Trophoblast cell (in vitro differentiated cells and primary cell): ENCODE results near the gene SRSF12.
"Not testable (repeated sequence)": the region's sequence is repeated elsewhere in the genome, so short reads cannot be mapped to it uniquely, and the experiment has no call there.

ENCODE experiments used
- DNase-seq, 2 donors: peaks; one replicate each; pipeline ENCODE4 v3.0.0-alpha.2; 2016
- H2AFZ ChIP-seq: 2 replicates; pipeline ENCODE4 v1.6.1; 2013; ENCODE audit warnings: low read length, moderate library complexity, mild to moderate bottlenecking; ENCODE audit not compliant: insufficient read depth, poor library complexity
- H2AK5ac ChIP-seq: 2 replicates; pipeline ENCODE4 v1.6.1; 2013; ENCODE audit warnings: mild to moderate bottlenecking, low read length
- H2BK120ac ChIP-seq: 2 replicates; pipeline ENCODE4 v1.6.1; 2013; ENCODE audit warnings: low read length, mild to moderate bottlenecking, moderate library complexity; ENCODE audit not compliant: insufficient read depth, poor library complexity
- H2BK12ac ChIP-seq: 2 replicates; pipeline ENCODE4 v1.6.1; 2013; ENCODE audit warnings: mild to moderate bottlenecking, low read length, moderate library complexity
- H2BK5ac ChIP-seq: 2 replicates; pipeline ENCODE4 v1.6.1; 2013; ENCODE audit warnings: low read length, low read depth, moderate library complexity, mild to moderate bottlenecking; ENCODE audit not compliant: poor library complexity
- H3K14ac ChIP-seq: 2 replicates; pipeline ENCODE4 v1.6.1; 2013; ENCODE audit warnings: mild to moderate bottlenecking, low read length
- H3K18ac ChIP-seq: 2 replicates; pipeline ENCODE4 v1.6.1; 2013; ENCODE audit warnings: mild to moderate bottlenecking, low read length
- H3K23ac ChIP-seq: 2 replicates; pipeline ENCODE4 v1.6.1; 2013; ENCODE audit warnings: low read length
- H3K27ac ChIP-seq: 2 replicates; pipeline ENCODE4 v1.5.1; 2013; ENCODE audit warnings: low read depth, mild to moderate bottlenecking, inconsistent platforms, low read length, moderate library complexity
- H3K27me3 ChIP-seq: 2 replicates; pipeline ENCODE4 v1.6.1; 2013; ENCODE audit warnings: inconsistent platforms, mild to moderate bottlenecking, low read length, moderate library complexity; ENCODE audit not compliant: insufficient read depth
- H3K36me3 ChIP-seq, 2 experiments: 1 replicate in 1 of 2; 2 replicates in 1 of 2; pipeline ENCODE4 v1.6.1; 2013; ENCODE audit warnings: low read length in 2 of 2, mild to moderate bottlenecking in 2 of 2, moderate library complexity in 1 of 2; ENCODE audit not compliant: insufficient read depth in 2 of 2, control insufficient read depth in 1 of 2
- H3K4ac ChIP-seq: 2 replicates; pipeline ENCODE4 v1.6.1; 2013; ENCODE audit warnings: low read depth, mild to moderate bottlenecking, low read length, moderate library complexity
- H3K4me1 ChIP-seq, 2 experiments: 1 replicate in 1 of 2; 2 replicates in 1 of 2; pipeline ENCODE4 v1.6.1; 2013; ENCODE audit warnings: low read length in 2 of 2, mild to moderate bottlenecking in 2 of 2, moderate library complexity in 1 of 2; ENCODE audit not compliant: insufficient read depth in 2 of 2, control insufficient read depth in 1 of 2
- H3K4me2 ChIP-seq: 2 replicates; pipeline ENCODE4 v1.6.1; 2013; ENCODE audit warnings: inconsistent platforms, mild to moderate bottlenecking, low read length, moderate library complexity
- H3K4me3 ChIP-seq: 2 replicates; pipeline ENCODE4 v1.5.1; 2013; ENCODE audit warnings: mild to moderate bottlenecking, low read depth, low read length, inconsistent platforms
- H3K79me1 ChIP-seq: one replicate; pipeline ENCODE4 v1.6.1; 2013; ENCODE audit warnings: low read length
- H3K79me2 ChIP-seq: 2 replicates; pipeline ENCODE4 v1.6.1; 2013; ENCODE audit warnings: low read length, mild to moderate bottlenecking; ENCODE audit not compliant: control insufficient read depth, insufficient read depth, poor library complexity
- H3K9ac ChIP-seq: 2 replicates; pipeline ENCODE4 v1.6.1; 2013; ENCODE audit warnings: mild to moderate bottlenecking, low read length
- H3K9me3 ChIP-seq: 2 replicates; pipeline ENCODE4 v1.6.1; 2013; ENCODE audit warnings: low read depth, mild to moderate bottlenecking, control low read depth, inconsistent platforms, low read length; ENCODE audit not compliant: insufficient read depth
- H4K12ac ChIP-seq: 2 replicates; pipeline ENCODE4 v1.6.1; 2013; ENCODE audit warnings: low read depth, mild to moderate bottlenecking, low read length, moderate library complexity
- H4K8ac ChIP-seq: 2 replicates; pipeline ENCODE4 v1.6.1; 2013; ENCODE audit warnings: low read depth, mild to moderate bottlenecking, low read length, moderate library complexity
- H4K91ac ChIP-seq: one replicate; pipeline ENCODE4 v1.6.1; 2013; ENCODE audit warnings: low read depth, mild to moderate bottlenecking, low read length, moderate library complexity
- WGBS: extraction: QIAGEN DNeasy Blood & Tissue Kit; methylation state at CpG from one replicate; pipeline ENCODE4 v1.1.7; 2013; ENCODE audit warnings: missing lambda C conversion rate; ENCODE audit not compliant: insufficient read length, insufficient coverage; ENCODE audit errors: extremely low coverage; 5-methylcytosine and 5-hydroxymethylcytosine counted together

The SRSF12 gene

GRCh38 chr6:89064931-89065330 is 52.9 kb downstream of the SRSF12 start:
- H3K18ac ChIP-seq, H3K27ac ChIP-seq, H3K9me3 ChIP-seq, H3K9ac ChIP-seq, H4K91ac ChIP-seq, H3K4me3 ChIP-seq, H3K14ac ChIP-seq, H3K79me2 ChIP-seq, H3K4ac ChIP-seq, DNase-seq, H3K4me2 ChIP-seq, H3K4me1 ChIP-seq, H4K12ac ChIP-seq, H2AFZ ChIP-seq, H3K36me3 ChIP-seq, H3K23ac ChIP-seq, H2BK120ac ChIP-seq, H3K27me3 ChIP-seq, H2BK5ac ChIP-seq, H4K8ac ChIP-seq, H3K79me1 ChIP-seq, H2AK5ac ChIP-seq, H2BK12ac ChIP-seq: not testable (repeated sequence)
- WGBS = no CpG with 5 or more reads among the region's 22 CpGs

- no peaks in the 10 kb centered on the region for H3K9me3 ChIP-seq
- H3K27me3 ChIP-seq = no peaks in the 10 kb centered on the region
- H4K8ac ChIP-seq = no peak overlapping the region
- H3K27ac ChIP-seq = no peak overlapping the region
- H3K79me2 ChIP-seq = no peaks in the 10 kb centered on the region
- no peak overlapping the region for H3K14ac ChIP-seq
- no peak for DNase-seq
- H2BK120ac ChIP-seq = no peak overlapping the region
- no peaks in the 10 kb centered on the region for H3K79me1 ChIP-seq
- H2AFZ ChIP-seq = no peak overlapping the region
- no peak overlapping the region for H2BK5ac ChIP-seq
- no peak overlapping the region for H3K23ac ChIP-seq
- H2BK12ac ChIP-seq = no peak overlapping the region
- H3K36me3 ChIP-seq = no peaks in the 10 kb centered on the region
- no peak overlapping the region for H3K18ac ChIP-seq
- WGBS = no CpG with 5 or more reads among the region's 1 CpG
- no peaks in the 10 kb centered on the region for H3K4me1 ChIP-seq
- H3K9ac ChIP-seq = no peak overlapping the region
- H2AK5ac ChIP-seq = no peak overlapping the region
- H4K91ac ChIP-seq = no peak overlapping the region
- H3K4me2 ChIP-seq = no peak overlapping the region
- no peak overlapping the region for H3K4me3 ChIP-seq
- H4K12ac ChIP-seq = no peak overlapping the region
- no peak overlapping the region for H3K4ac ChIP-seq
These were observed 54.0 kb downstream of the SRSF12 start for GRCh38 chr6:89063881-89064280.

- no peak overlapping the region for H3K27ac ChIP-seq
- no peak overlapping the region for H3K18ac ChIP-seq
- H3K9ac ChIP-seq = no peak overlapping the region
- H2AK5ac ChIP-seq = no peak overlapping the region
- no peaks in the 10 kb centered on the region for H3K36me3 ChIP-seq
- no peak overlapping the region for H4K8ac ChIP-seq
- no peak overlapping the region for H2BK12ac ChIP-seq
- H3K23ac ChIP-seq = no peak overlapping the region
- no peak for DNase-seq
- no peak overlapping the region for H3K4ac ChIP-seq
- H3K4me1 ChIP-seq = no peaks in the 10 kb centered on the region
- H2BK5ac ChIP-seq = no peak overlapping the region
- H4K91ac ChIP-seq = peak overlapping the region; percentile 6
- no peaks in the 10 kb centered on the region for H3K79me2 ChIP-seq
- H3K9me3 ChIP-seq = no peaks in the 10 kb centered on the region
- H2BK120ac ChIP-seq = no peak overlapping the region
- H3K14ac ChIP-seq = no peak overlapping the region
- H4K12ac ChIP-seq = no peak overlapping the region
- no CpG with 5 or more reads among the region's 12 CpGs for WGBS
- no peaks in the 10 kb centered on the region for H3K27me3 ChIP-seq
- no peak overlapping the region for H2AFZ ChIP-seq
- no peak overlapping the region for H3K4me3 ChIP-seq
- no peak overlapping the region for H3K4me2 ChIP-seq
- H3K79me1 ChIP-seq = no peaks in the 10 kb centered on the region
These were observed 58.6 kb downstream of the SRSF12 start for GRCh38 chr6:89059227-89059626.

- Histone ChIP-seq H3K4me2 (no peak overlapping the region), H4K8ac (no peak overlapping the region), H2BK12ac (no peak overlapping the region), H3K9me3 (no peaks in the 10 kb centered on the region), H3K27me3 (no peaks in the 10 kb centered on the region), H3K23ac (no peak overlapping the region), H3K4me3 (no peak overlapping the region), H3K18ac (no peak overlapping the region), H2BK5ac (no peak overlapping the region), H2AK5ac (no peak overlapping the region), H3K79me2 (no peaks in the 10 kb centered on the region), H3K9ac (no peak overlapping the region), H3K36me3 (no peaks in the 10 kb centered on the region), H2BK120ac (no peak overlapping the region), H2AFZ (no peak overlapping the region), H3K27ac (no peak overlapping the region), H3K4ac (no peak overlapping the region), H4K12ac (no peak overlapping the region), H3K14ac (no peak overlapping the region), H3K79me1 (no peaks in the 10 kb centered on the region), H3K4me1 (no peaks in the 10 kb centered on the region), H4K91ac (no peak overlapping the region)
- no CpG with 5 or more reads among the region's 5 CpGs for whole genome bisulfite sequencing
- DNase-seq = peak in 1 of 2 donors; percentile 32
These were observed 59.2 kb downstream of the SRSF12 start for GRCh38 chr6:89058627-89059026.
